MM.1S (cell line): Measurements from ENCODE around the gene RGS8.

Experiments
- DNase-seq: peaks from one replicate; pipeline ENCODE4 v3.0.0-alpha.2; 2015
- H2AFZ ChIP-seq: fragments of 300-600 bp; sonication (generic); 2 replicates; pipeline ENCODE4 v1.6.0; 2016; ENCODE audit warnings: antibody characterized with exemption, low read length
- H3F3A ChIP-seq: fragments of 300-600 bp; sonication (generic); 2 replicates; pipeline ENCODE4 v1.6.1; 2016; ENCODE audit warnings: mild to moderate bottlenecking, antibody characterized with exemption, low read length, moderate library complexity, mixed read lengths; ENCODE audit not compliant: insufficient read depth
- H3K27ac ChIP-seq: fragments of 300-600 bp; sonication (generic); 2 replicates; pipeline ENCODE4 v1.5.1; 2016; ENCODE audit warnings: mild to moderate bottlenecking, low read length
- H3K27me3 ChIP-seq: fragments of 300-600 bp; sonication (generic); replicated peaks from 2 replicates; pipeline ENCODE4 v1.6.0; 2016; ENCODE audit warnings: low read length; ENCODE audit not compliant: insufficient read depth
- H3K36me3 ChIP-seq: fragments of 300-600 bp; sonication (generic); replicated peaks from 2 replicates; pipeline ENCODE4 v1.6.1; 2016; ENCODE audit warnings: mild to moderate bottlenecking, low read length, mixed read lengths; ENCODE audit not compliant: insufficient read depth
- H3K4me1 ChIP-seq: fragments of 300-600 bp; sonication (generic); 2 replicates; pipeline ENCODE4 v1.6.1; 2016; ENCODE audit warnings: low read length, mixed read lengths
- H3K4me2 ChIP-seq: fragments of 300-600 bp; sonication (generic); 2 replicates; pipeline ENCODE4 v1.6.0; 2016; ENCODE audit warnings: low read depth, low read length
- H3K4me3 ChIP-seq: fragments of 300-600 bp; sonication (generic); 2 replicates; pipeline ENCODE4 v1.5.1; 2016; ENCODE audit warnings: low read length, mixed read lengths
- H3K79me2 ChIP-seq: fragments of 300-600 bp; sonication (generic); 2 replicates; pipeline ENCODE4 v1.6.1; 2016; ENCODE audit warnings: mixed run types, low read length, mixed read lengths
- H3K9ac ChIP-seq: fragments of 300-600 bp; sonication (generic); 2 replicates; pipeline ENCODE4 v1.6.1; 2016; ENCODE audit warnings: low read length, mixed read lengths
- H3K9me2 ChIP-seq: fragments of 300-600 bp; sonication (generic); replicated peaks from 2 replicates; pipeline ENCODE4 v1.6.1; 2016; ENCODE audit warnings: mild to moderate bottlenecking, low read length, mixed read lengths; ENCODE audit not compliant: insufficient read depth
- H3K9me3 ChIP-seq: fragments of 300-600 bp; sonication (generic); replicated peaks from 2 replicates; pipeline ENCODE4 v1.6.1; 2016; ENCODE audit warnings: mild to moderate bottlenecking, low read length, mixed read lengths; ENCODE audit not compliant: insufficient read depth
- H4K20me1 ChIP-seq: fragments of 300-600 bp; sonication (generic); 2 replicates; pipeline ENCODE4 v1.6.1; 2016; ENCODE audit warnings: mild to moderate bottlenecking, low read length, moderate library complexity, mixed read lengths; ENCODE audit not compliant: insufficient read depth
- CTCF ChIP-seq: fragments of 300-600 bp; sonication (generic); IDR thresholded peaks from 2 replicates; pipeline ENCODE4 v1.5.1; 2016; ENCODE audit warnings: antibody characterized with exemption, low read length, mixed read lengths
- EZH2 ChIP-seq: fragments of 300-600 bp; sonication (generic); optimal IDR thresholded peaks from 2 replicates; pipeline ENCODE3; 2017; ENCODE audit warnings: low read depth, mild to moderate bottlenecking, antibody characterized with exemption, low read length, mixed read lengths
- EZH2phosphoT487 ChIP-seq: fragments of 300-600 bp; sonication (generic); IDR thresholded peaks from 2 replicates; pipeline ENCODE4 v1.6.1; 2018; ENCODE audit warnings: antibody characterized with exemption, low read length

The RGS8 gene

GRCh38 chr1:182703539-182703938, 19.2 kb upstream of the RGS8 start:
- Histone ChIP-seq H3K4me1 (no peaks in the 10 kb centered on the region), H3K27me3 (no peaks in the 10 kb centered on the region), H3K9me3 (no peaks in the 10 kb centered on the region), H3K36me3 (no peaks in the 10 kb centered on the region), H3K9ac (no peak overlapping the region), H3K9me2 (no peaks in the 10 kb centered on the region), H3F3A (no peaks in the 10 kb centered on the region), H3K79me2 (no peaks in the 10 kb centered on the region), H2AFZ (no peak overlapping the region), H3K27ac (no peak overlapping the region), H4K20me1 (no peaks in the 10 kb centered on the region), H3K4me2 (no peak overlapping the region), H3K4me3 (no peak overlapping the region)
- DNase-seq, result no peak
- TF ChIP-seq CTCF, result no peak

DNA sequence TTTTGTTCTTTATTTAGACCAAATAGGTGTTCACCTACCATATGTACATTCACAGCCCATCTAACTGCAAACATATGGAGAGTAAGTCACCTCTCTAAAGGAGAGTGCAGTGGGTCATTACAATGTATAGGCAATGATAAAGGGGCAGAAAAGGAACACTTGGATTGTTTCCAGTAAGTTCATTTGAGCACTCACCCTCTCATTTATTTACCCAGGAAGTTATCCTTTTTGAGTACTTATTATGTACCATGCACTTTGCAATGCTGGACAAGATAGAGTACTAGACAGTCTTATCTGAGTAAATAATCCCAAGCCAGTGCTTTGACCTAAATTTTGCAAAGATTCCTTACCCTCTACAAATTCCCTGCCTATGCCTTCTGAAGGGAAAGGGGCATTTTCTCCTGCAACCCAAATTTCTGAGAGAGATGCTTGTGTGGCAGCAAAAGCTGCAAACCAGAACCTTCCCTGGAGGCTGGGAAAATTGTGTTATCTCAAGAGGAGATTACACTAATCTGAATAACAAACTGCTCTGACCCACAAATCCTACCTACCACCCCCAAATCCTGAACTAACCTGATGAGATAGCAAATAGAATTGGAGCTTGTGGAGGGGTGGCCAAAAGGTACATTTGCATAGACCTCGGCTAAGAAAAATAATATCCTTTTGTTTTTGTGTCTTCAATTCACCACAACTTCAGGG, 18.6 kb upstream of the RGS8 start:
- H3K4me3 ChIP-seq, result no peak overlapping the region

GRCh38 chr1:182700351-182700709, 15.9 kb upstream of the RGS8 start:
- no peak overlapping the region for H3K9ac ChIP-seq
- no peaks in the 10 kb centered on the region for H3K9me3 ChIP-seq
- TF ChIP-seq EZH2, result no peak
- TF ChIP-seq EZH2phosphoT487, result no peak
- no peak for TF ChIP-seq CTCF
- H3K36me3 ChIP-seq, result no peaks in the 10 kb centered on the region
- no peaks in the 10 kb centered on the region for H3K79me2 ChIP-seq
- H4K20me1 ChIP-seq, result no peaks in the 10 kb centered on the region
- H3K27ac ChIP-seq, result no peak overlapping the region
- no peaks in the 10 kb centered on the region for H3K9me2 ChIP-seq
- H3K4me2 ChIP-seq, result no peak overlapping the region
- H3K27me3 ChIP-seq, result no peaks in the 10 kb centered on the region
- H3F3A ChIP-seq, result no peaks in the 10 kb centered on the region
- no peaks in the 10 kb centered on the region for H3K4me1 ChIP-seq
- no peak for DNase-seq
- H3K4me3 ChIP-seq, result no peak overlapping the region
- no peak overlapping the region for H2AFZ ChIP-seq

More for the DNA sequence above, 18.6 kb upstream of the RGS8 start:
- H3K27me3 ChIP-seq, result no peaks in the 10 kb centered on the region
- no peaks in the 10 kb centered on the region for H3F3A ChIP-seq
- H2AFZ ChIP-seq, result no peak overlapping the region
- H4K20me1 ChIP-seq, result no peaks in the 10 kb centered on the region
- H3K79me2 ChIP-seq, result no peaks in the 10 kb centered on the region
- no peak overlapping the region for H3K9ac ChIP-seq
- H3K4me2 ChIP-seq, result no peak overlapping the region
- TF ChIP-seq CTCF (no peak), EZH2 (no peak), EZH2phosphoT487 (no peak)
- H3K36me3 ChIP-seq, result no peaks in the 10 kb centered on the region
- H3K9me2 ChIP-seq, result no peaks in the 10 kb centered on the region
- DNase-seq, result no peak
- no peaks in the 10 kb centered on the region for H3K9me3 ChIP-seq
- no peak overlapping the region for H3K27ac ChIP-seq
- H3K4me1 ChIP-seq, result no peaks in the 10 kb centered on the region
